LNCaP clone FGC (cell line): ENCODE results near the gene SETD1B.

Source experiments
- DNase-seq: peaks from one replicate; pipeline ENCODE4 v3.0.0-alpha.2; 2011; ENCODE audit warnings: low read depth
- H3K4me3 ChIP-seq: 2 replicates; pipeline ENCODE4 v1.5.1; 2011; ENCODE audit warnings: mild to moderate bottlenecking, low read depth, low read length, control low read depth
- TF ChIP-seq, protein P1 (sequence below): IDR thresholded peaks from 2 replicates; pipeline ENCODE4 v1.5.1; 2012; ENCODE audit warnings: mild to moderate bottlenecking; ENCODE audit not compliant: control insufficient read depth, insufficient read depth; ENCODE audit errors: extremely low read depth

Gene SETD1B

DNA sequence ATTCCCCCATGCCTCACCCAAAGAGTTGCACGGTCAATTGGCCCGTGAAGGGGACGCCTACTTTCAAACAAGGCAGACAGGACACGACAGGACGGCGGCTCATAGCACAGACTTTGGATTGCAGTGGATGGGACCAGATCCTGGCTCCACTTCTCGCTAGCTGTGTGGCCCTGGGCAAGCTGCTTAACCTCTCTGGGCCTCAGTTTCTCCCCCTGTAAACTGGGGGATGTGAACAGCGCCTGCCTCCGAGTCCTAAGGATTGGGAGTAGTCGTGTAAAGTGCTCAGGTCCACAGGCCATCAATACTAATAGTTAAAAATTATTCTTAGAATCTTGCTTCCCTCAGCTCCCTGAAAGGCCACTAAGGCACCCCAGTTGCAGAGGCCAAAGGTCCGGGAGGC, 23.4 kb upstream of the SETD1B start:
- DNase-seq: no peak
- no peak overlapping the region for H3K4me3 ChIP-seq

DNA sequence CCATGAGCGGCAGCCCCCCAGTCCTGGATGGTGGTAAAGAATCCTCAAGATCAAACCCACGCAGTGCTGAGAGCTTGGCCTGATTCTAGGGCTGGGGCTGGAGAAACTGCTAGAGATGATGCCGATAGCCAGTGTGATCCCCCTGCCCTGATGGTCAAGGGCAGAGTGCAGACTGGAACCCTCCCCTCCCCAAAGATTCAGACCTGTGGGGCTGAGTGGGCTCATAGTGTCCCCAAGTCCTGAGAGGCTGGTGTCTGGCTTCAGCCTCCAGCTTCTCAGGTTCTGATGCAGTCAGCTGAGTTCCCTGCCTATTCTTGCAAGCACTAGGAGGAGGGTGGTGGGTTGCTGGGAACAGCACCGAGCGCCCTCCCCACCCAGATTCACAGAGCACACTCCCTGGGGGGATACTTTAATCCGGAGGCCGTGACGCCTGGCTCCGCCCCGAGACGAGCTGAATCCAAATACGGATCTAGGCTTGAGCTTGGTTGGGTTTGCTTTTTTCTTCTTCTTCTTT, 22.3 kb upstream of the SETD1B start:
- TF ChIP-seq, protein P1, sequence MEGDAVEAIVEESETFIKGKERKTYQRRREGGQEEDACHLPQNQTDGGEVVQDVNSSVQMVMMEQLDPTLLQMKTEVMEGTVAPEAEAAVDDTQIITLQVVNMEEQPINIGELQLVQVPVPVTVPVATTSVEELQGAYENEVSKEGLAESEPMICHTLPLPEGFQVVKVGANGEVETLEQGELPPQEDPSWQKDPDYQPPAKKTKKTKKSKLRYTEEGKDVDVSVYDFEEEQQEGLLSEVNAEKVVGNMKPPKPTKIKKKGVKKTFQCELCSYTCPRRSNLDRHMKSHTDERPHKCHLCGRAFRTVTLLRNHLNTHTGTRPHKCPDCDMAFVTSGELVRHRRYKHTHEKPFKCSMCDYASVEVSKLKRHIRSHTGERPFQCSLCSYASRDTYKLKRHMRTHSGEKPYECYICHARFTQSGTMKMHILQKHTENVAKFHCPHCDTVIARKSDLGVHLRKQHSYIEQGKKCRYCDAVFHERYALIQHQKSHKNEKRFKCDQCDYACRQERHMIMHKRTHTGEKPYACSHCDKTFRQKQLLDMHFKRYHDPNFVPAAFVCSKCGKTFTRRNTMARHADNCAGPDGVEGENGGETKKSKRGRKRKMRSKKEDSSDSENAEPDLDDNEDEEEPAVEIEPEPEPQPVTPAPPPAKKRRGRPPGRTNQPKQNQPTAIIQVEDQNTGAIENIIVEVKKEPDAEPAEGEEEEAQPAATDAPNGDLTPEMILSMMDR: no peak
- no peak overlapping the region for H3K4me3 ChIP-seq
- no peak for DNase-seq

More for the DNA sequence above, 23.4 kb upstream of the SETD1B start:
- TF ChIP-seq, protein P1: no peak

- H3K4me3 ChIP-seq: no peak overlapping the region
- TF ChIP-seq, protein P1: no peak
- no peak for DNase-seq
Observed at GRCh38 chr12:121781998-121782979, 21.5 kb upstream of the SETD1B start.

GRCh38 chr12:121783766-121784165, 20.0 kb upstream of the SETD1B start:
- DNase-seq: no peak
- TF ChIP-seq, protein P1: no peak
- no peak overlapping the region for H3K4me3 ChIP-seq

GRCh38 chr12:121784460-121784859, 19.3 kb upstream of the SETD1B start:
- H3K4me3 ChIP-seq: no peak overlapping the region
- TF ChIP-seq, protein P1: no peak
- DNase-seq: no peak

DNA sequence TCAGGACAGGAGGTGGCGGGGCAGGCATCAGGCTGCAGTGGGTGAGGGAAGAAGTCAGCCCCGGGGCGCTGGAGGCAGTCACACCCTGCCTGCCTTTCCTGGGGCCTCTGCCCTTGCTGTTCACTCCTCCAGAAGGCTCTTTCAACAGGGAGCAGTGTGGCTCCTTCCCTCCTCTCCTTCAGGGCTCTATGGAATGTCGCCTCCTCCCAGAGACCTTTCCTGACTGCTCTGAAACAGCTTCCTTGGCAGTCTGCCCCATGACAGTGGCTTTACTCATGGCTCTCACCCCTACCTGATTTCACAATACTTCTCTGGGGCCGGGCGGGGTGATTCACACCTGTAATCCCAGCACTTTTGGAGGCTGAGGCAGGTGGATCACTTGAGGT, 17.4 kb upstream of the SETD1B start:
- TF ChIP-seq, protein P1: no peak
- H3K4me3 ChIP-seq: no peak overlapping the region
- peak; percentile 41 for DNase-seq
